ENCODE measurements around the gene SLC14A1. TPM values are rescaled to one million over a fixed set of nuclear protein-coding genes. Genes with fewer than 3 reads are reported as not detected.
A peak's percentile ranks its signal among the peaks of the same experiment; 100 is the strongest.

SLC14A1 gene
- total RNA-seq, 3 donors from 2014 or later = 0.64 to 2.6 (median 2.3) TPM

DNA sequence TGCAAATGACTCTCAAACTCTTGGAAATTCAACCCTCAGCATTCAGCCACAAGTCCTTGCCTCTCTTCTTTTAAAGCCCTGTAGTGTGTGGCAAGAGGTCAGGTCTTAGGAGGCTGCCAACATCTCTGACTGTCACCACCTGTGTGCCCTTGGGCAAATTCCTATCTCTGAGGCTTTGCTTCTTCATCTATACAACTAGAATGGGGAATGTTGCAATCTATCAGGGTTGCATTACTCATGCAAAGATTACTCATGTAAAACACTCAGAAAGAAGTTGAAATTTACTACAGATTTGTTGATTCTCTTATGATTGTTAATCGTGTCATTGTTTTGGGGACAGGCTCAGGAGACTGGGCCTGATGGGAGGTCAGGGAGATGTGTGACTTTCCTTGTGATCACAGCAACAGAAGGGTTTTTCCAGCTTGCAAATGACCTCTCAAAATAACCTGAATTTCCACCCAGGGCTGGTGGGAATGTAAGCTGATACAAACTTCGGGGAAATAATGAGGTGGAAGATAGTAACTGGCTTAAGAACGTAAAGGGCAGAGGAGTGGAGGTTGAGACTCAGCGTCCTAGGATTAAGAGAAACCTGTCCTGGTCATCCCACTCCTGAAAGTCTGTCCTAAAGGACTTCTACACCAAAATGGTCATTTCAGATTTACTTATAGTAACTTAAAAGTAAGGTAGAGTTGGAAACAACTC lies 69.4 kb downstream of the SLC14A1 start:
- Histone ChIP-seq H3K4me1 (no peaks in the 10 kb centered on the region), H3K27me3 (no peaks in the 10 kb centered on the region), H3K36me3 (no peaks in the 10 kb centered on the region), H3K9me3 (no peaks in the 10 kb centered on the region), H3K4me3 (no peak overlapping the region), H3K27ac (peak overlapping the region; percentile 64 to 77)
- no peak for TF ChIP-seq CTCF (IDR thresholded peaks at IDR 0.05)
- peak in 1 of 3 donors; percentile 24 for TF ChIP-seq POLR2AphosphoS5 (IDR thresholded peaks at IDR 0.05)
- peak in 1 of 2 donors; percentile 67 for DNase-seq (ENCODE audit: low spot score in 2 of 2)
- intact Hi-C loops (cut with DNase I; ENCODE audit: low total_unique reads) = no loop called here

GRCh38 chr18:45801416-45802004 lies 77.5 kb downstream of the SLC14A1 start:
- Histone ChIP-seq H3K27ac (no peak overlapping the region), H3K36me3 (no peaks in the 10 kb centered on the region), H3K4me3 (no peak overlapping the region), H3K9me3 (peaks cover 0 to 6% of the 10 kb centered on the region in 2 donors), H3K4me1 (no peaks in the 10 kb centered on the region), H3K27me3 (no peaks in the 10 kb centered on the region)
- intact Hi-C loops (cut with DNase I; ENCODE audit: low total_unique reads) = no loop called here
- no peak for DNase-seq (ENCODE audit: low spot score in 2 of 2)
- TF ChIP-seq POLR2A (IDR thresholded peaks at IDR 0.05) (no peak), POLR2AphosphoS5 (IDR thresholded peaks at IDR 0.05) (no peak), CTCF (IDR thresholded peaks at IDR 0.05) (no peak)

Other genes starting within 250 kb of the SLC14A1 start
- 1 to 10 TPM in 1 of 3 donors, not detected in 2; 2.1 TPM for gene SLC14A2, start 108.7 kb upstream of the SLC14A1 start, total RNA-seq
- gene SIGLEC15, start 101.5 kb downstream of the SLC14A1 start, total RNA-seq = 1 to 10 TPM in 1 of 3 donors, under 1 TPM in 2; 0.16 to 1.5 (median 0.66) TPM
- 10 to 100 TPM; 38.7 to 64.5 (median 48.8) TPM for gene EPG5, start 243.1 kb downstream of the SLC14A1 start, total RNA-seq

Data from breast epithelium (tissue), 4 donors.